GM18517 (cell line): ENCODE data around the gene MAGED1.
"Not testable (repeated sequence)": the region's sequence is repeated elsewhere in the genome, so short reads cannot be mapped to it uniquely, and the experiment has no call there.

Source experiments
- ATAC-seq: cut with Tn5 transposase; IDR thresholded peaks from one replicate; pipeline ENCODE4 v1.9.1; 2021; ENCODE audit warnings: mild to moderate bottlenecking, moderate library complexity; ENCODE audit not compliant: unreplicated experiment

The MAGED1 gene

DNA sequence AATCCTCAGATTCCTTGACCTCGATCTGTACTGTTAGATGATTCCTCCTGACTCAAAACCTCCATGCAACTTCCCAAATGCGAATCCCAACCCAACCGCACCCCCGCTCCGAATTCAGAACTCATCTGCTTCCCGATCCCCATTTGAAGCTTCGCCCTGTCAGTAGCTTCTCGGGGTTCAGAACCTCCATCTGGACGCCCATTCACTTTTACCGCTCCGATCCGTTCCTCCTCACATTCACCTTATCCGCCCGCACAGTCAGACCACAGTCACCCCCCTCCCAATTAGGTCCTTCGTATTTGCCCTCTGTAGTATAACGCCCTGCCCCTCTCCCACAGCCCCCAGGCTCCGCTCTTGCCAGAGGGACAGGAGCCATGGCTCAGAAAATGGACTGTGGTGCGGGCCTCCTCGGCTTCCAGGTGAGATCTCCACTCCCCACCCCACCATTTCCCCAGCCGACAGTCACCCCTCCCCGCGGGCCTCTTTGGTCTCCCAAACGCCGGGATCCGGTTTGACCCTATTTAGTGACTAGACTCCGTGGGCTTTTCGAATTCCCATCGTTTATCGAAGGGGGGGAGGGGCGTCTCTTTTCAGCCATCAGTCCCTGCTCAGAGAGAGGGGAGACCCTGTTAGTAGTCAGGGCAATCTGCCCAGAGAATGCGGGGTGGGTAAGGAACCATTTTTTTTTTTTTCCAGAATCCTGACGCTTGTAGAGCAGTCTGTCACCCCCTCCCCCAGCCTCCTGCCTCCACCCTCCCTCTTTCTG, 691 bp downstream of the MAGED1 start:
- no peak for ATAC-seq

DNA sequence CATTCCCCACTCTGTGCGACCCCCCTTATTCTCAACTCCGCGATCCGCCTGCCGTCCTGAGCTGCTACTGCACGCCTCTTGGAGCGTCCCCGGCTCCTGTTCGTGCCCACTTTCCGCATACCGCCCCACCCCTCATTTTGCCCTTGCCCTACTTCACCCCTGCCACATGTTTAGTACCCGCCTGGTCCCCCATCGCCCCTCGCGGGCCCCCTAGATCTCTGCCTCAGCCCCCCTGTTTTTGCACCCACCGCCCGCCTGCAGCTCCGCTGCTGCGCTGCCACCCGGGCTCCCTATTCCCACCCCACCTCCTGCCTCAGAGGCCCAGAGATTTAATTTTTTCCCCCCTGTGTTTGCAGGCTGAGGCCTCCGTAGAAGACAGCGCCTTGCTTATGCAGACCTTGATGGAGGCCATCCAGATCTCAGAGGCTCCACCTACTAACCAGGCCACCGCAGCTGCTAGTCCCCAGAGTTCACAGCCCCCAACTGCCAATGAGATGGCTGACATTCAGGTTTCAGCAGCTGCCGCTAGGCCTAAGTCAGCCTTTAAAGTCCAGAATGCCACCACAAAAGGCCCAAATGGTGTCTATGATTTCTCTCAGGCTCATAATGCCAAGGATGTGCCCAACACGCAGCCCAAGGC, 1.4 kb downstream of the MAGED1 start:
- ATAC-seq, result peak; percentile 68

DNA sequence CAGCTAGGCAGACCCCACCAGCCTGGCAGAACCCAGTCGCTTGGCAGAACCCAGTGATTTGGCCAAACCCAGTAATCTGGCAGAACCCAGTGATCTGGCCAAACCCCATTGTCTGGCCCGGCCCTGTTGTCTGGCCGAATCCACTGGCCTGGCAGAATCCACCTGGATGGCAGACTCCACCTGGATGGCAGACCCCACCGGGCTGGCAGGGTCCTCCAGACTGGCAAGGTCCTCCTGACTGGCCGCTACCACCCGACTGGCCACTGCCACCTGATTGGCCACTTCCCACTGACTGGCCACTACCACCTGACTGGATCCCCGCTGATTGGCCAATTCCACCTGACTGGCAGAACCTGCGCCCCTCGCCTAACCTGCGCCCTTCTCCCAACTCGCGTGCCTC, 3.2 kb downstream of the MAGED1 start:
- ATAC-seq, result no peak

DNA sequence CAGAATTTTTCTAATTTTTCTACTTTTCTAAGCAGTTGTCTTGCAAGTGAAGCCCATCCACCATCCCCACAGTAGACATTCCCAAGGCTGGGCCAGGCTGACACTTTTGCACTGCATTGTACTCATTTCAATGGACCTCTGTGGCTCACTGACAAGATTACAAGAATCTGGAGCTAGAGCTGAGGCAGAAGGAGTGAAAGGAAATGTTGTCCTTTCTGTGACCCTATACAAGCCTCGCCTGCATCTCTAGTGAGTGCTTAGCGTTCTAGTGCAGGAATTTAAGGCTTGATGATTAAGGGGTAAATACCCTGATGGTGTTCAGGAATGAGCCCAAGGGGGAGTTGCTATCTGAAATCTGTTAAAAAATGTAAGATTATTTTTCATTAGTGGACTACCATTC, 6.3 kb downstream of the MAGED1 start:
- ATAC-seq, result no peak

DNA sequence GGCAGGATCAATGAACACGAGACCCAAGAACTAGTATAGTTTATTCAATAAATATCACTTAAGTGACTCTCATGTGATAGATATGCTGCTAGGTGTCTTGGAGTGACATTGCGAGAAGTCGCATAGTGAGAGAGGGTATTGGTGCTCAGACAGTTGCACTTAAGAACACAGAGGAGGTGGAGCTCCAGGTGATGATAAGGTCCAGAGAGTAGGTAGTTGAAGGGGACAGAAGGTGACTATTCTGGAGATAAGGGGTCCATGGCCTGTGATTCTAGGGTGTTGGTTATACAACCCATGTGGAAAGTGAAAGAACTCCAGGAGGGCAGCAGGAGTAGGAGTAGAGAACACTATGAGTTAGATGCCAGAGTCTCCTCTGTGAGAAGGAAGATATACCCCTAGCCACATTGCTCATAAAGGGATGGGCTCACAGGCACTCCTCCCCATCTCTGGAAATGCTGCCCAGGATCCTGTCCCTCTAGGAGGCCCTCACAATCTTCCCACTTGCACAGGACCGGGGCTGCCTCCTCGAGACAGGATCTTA, 9.2 kb downstream of the MAGED1 start:
- ATAC-seq, result no peak

DNA sequence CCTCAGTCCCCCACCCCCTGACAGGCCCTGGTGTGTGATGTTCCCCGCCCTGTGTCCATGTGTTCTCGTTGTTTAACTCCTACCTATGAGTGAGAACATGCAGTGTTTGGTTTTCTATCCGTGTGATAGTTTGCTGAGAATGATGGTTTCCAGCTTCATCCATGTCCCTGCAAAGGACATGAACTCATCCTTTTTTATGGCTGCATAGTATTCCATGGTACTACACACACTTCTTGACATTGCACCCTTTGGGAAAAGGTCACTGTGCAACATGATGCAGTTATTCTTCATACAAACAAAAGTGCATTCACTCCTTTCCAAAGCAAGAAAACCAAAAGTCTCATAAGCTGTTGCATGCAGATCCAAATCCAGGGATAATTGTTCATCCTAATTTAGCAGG, 11.7 kb downstream of the MAGED1 start:
- ATAC-seq, result not testable (repeated sequence)

DNA sequence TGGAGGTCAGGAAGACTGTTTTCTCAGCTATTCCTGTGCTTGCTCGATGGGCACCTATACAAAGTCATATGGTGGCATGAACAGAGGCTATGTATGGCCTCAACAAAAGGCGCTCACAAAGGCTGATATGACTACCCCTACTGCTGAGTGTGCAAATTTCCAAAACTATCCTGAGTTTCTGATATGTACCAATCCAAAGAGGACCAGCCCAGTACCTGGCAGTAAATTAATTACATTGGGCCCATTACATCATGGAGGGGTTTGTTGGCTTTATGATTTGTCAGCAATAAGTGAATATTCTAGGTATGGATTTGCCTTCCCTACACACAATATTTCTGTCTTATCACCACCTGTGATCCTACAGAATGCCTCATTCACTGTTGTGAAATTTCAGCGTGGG, 12.3 kb downstream of the MAGED1 start:
- no peak for ATAC-seq

DNA sequence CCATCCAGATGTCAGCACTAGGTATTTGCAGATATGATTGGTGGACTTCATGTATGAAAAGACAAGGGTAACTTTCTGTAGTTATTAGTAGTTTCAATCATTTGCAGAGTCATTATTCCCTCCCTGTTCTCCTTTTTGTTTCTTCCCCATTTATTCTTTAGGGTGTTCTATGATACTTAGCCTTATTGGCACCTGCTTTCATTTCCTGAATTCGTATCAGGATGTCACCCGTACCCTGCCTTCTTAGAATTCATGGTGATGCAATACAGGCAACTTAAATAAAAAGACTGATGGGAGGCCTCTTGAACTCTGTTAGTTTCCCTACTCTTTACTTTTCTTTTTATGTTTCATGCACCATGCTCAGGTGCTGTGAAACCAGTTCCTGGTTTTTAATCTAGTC, 24.2 kb downstream of the MAGED1 start:
- ATAC-seq, result no peak

DNA sequence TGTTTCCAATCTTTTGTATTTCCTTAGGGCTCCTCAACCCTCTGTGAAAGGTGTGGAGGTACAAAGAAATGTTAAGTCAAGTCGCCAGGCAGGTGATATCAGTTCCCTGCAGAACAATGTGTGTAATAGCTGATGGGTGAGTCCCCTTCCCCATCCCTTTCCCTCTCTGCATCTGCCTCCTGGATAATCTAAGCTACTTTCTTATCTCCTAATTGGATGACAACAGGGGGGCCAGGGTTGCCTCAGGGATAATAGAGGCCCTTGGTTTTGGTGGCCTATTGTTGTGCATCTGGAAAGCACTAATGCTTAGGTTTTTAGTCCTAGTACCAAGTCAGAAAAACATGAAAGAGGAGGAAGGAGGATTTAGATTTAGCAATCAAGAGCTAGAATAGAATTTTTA, 29.1 kb downstream of the MAGED1 start:
- ATAC-seq, result no peak

DNA sequence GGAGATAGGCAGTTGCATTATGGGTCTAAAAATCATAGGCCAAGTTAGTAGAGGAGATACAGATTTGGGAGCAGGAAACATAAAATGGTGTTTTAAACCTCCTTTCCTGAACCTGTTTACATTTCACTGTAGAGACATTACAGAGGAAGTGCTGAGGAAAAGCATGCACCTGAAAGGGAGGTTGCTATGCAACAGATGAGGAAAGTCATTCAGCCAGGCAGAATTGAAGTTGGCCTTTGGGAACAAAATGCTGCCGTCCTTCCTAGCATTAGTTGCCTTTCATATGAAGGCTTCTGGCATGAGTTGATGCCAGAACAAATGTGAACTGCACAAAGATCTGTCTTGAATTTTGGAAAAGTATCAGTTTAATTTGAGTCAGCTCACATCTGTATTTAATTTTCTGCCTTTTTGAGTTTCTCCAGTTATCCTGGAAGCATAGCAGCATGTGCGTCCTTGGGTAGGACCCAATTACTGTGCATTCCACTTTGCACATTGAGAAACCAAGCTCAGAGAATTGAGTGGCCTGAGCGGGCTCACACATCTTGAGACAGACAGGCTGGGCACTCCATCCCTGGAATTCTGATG, 38.2 kb downstream of the MAGED1 start:
- ATAC-seq, result no peak
